ENCODE measurements around the gene GTPBP1. TPM values are rescaled to one million over a fixed set of nuclear protein-coding genes. Genes with fewer than 3 reads are reported as not detected.

The GTPBP1 gene
- total and polyA plus RNA-seq, 2 donors (not counting 1 experiment from before 2014, with no cell fraction given): 77.8 to 174 TPM

- peaks cover 42% of the 10 kb centered on the region for H3K4me1 Mint-ChIP-seq
- H2AFZ ChIP-seq (ENCODE audit: insufficient read depth, low read depth, low read length, poor library complexity, severe bottlenecking): no peak overlapping the region
- no peaks in the 10 kb centered on the region for H3K9me3 Mint-ChIP-seq (ENCODE audit: insufficient read depth)
- intact Hi-C loops (cut with micrococcal nuclease): no loop called here
- peaks cover 77% of the 10 kb centered on the region for H3K79me2 ChIP-seq (ENCODE audit: control insufficient read depth, insufficient read depth, low read length)
- H3K36me3 ChIP-seq (replicated peaks in 1 of 2; ENCODE audit: control extremely low read depth in 1 of 2, control insufficient read depth in 1 of 2, extremely low read depth in 1 of 2, insufficient read depth in 2 of 2, low read length in 1 of 2): peaks cover 0 to 61% of the 10 kb centered on the region in 2 experiments
- no peak overlapping the region for H3K4me3 Mint-ChIP-seq
- H3K9ac ChIP-seq (ENCODE audit: low read length): no peak overlapping the region
- no peak overlapping the region for H3K27ac ChIP-seq (ENCODE audit: low read length in 2 of 2)
- H3K27ac Mint-ChIP-seq: peak overlapping the region; percentile 27
- DNase-seq: no peak
- no peaks in the 10 kb centered on the region for H3K27me3 ChIP-seq (replicated peaks in 1 of 4; ENCODE audit: control extremely low read depth in 1 of 4, control insufficient read depth in 3 of 4, insufficient read depth in 4 of 4, low read length in 3 of 4)
- H3K9me3 ChIP-seq (ENCODE audit: control extremely low read depth in 1 of 3, control insufficient read depth in 2 of 3, insufficient read depth in 1 of 3, low read length in 2 of 3): no peaks in the 10 kb centered on the region
- H3K4me1 ChIP-seq (ENCODE audit: control insufficient read depth in 2 of 2, insufficient read depth in 2 of 2, low read length in 2 of 2): peaks cover 8% of the 10 kb centered on the region in 2 donors
- POLR2A ChIA-PET: no interaction called here
- H3K4me2 ChIP-seq (replicated peaks; ENCODE audit: low read depth, low read length, poor library complexity, severe bottlenecking): no peak overlapping the region
- WGBS (ENCODE audit: insufficient coverage): 94% methylated on average over 9 of the region's 9 CpGs
- H4K20me1 ChIP-seq (ENCODE audit: control insufficient read depth, insufficient read depth, low read length, poor library complexity, severe bottlenecking): peaks cover 72% of the 10 kb centered on the region
- CTCF ChIA-PET: no interaction called here
- H3K27me3 Mint-ChIP-seq: no peaks in the 10 kb centered on the region
- no peak overlapping the region for H3K4me3 ChIP-seq (ENCODE audit: control extremely low read depth in 1 of 5, extremely low read depth in 1 of 5, insufficient read depth in 1 of 5, low read depth in 2 of 5, low read length in 4 of 5)
- TF ChIP-seq CTCF (IDR thresholded peaks at IDR 0.05): no peak
- no peak for TF ChIP-seq EZH2 (IDR thresholded peaks at IDR 0.05; ENCODE audit: borderline replicate concordance, insufficient read depth, low read depth, low read length, poor library complexity, severe bottlenecking)
- no peak for ATAC-seq (ENCODE audit: low read depth)
Observed at GRCh38 chr22:38715176-38715764, 9.5 kb downstream of the GTPBP1 start.

- no peak overlapping the region for H3K27ac Mint-ChIP-seq
- Histone ChIP-seq H3K9ac (ENCODE audit: low read length) (no peak overlapping the region), H3K9me3 (ENCODE audit: control extremely low read depth in 1 of 3, control insufficient read depth in 2 of 3, insufficient read depth in 1 of 3, low read length in 2 of 3) (no peaks in the 10 kb centered on the region), H4K20me1 (ENCODE audit: control insufficient read depth, insufficient read depth, low read length, poor library complexity, severe bottlenecking) (peaks cover 71% of the 10 kb centered on the region), H3K36me3 (replicated peaks in 1 of 2; ENCODE audit: control extremely low read depth in 1 of 2, control insufficient read depth in 1 of 2, extremely low read depth in 1 of 2, insufficient read depth in 2 of 2, low read length in 1 of 2) (peaks cover 0 to 61% of the 10 kb centered on the region in 2 experiments), H3K79me2 (ENCODE audit: control insufficient read depth, insufficient read depth, low read length) (peaks cover 76% of the 10 kb centered on the region), H2AFZ (ENCODE audit: insufficient read depth, low read depth, low read length, poor library complexity, severe bottlenecking) (no peak overlapping the region), H3K4me1 (ENCODE audit: control insufficient read depth in 2 of 2, insufficient read depth in 2 of 2, low read length in 2 of 2) (peaks cover 7% of the 10 kb centered on the region in 2 donors), H3K27me3 (replicated peaks in 1 of 4; ENCODE audit: control extremely low read depth in 1 of 4, control insufficient read depth in 3 of 4, insufficient read depth in 4 of 4, low read length in 3 of 4) (no peaks in the 10 kb centered on the region), H3K4me3 (ENCODE audit: control extremely low read depth in 1 of 5, extremely low read depth in 1 of 5, insufficient read depth in 1 of 5, low read depth in 2 of 5, low read length in 4 of 5) (no peak overlapping the region), H3K27ac (ENCODE audit: low read length in 2 of 2) (no peak overlapping the region), H3K4me2 (replicated peaks; ENCODE audit: low read depth, low read length, poor library complexity, severe bottlenecking) (no peak overlapping the region)
- no peaks in the 10 kb centered on the region for H3K9me3 Mint-ChIP-seq (ENCODE audit: insufficient read depth)
- 96% methylated on average over 15 of the region's 15 CpGs for WGBS (ENCODE audit: insufficient coverage)
- TF ChIP-seq CTCF (IDR thresholded peaks at IDR 0.05) (no peak), EZH2 (IDR thresholded peaks at IDR 0.05; ENCODE audit: borderline replicate concordance, insufficient read depth, low read depth, low read length, poor library complexity, severe bottlenecking) (no peak)
- ATAC-seq (ENCODE audit: low read depth) (no peak), DNase-seq (no peak)
- peaks cover 36% of the 10 kb centered on the region for H3K4me1 Mint-ChIP-seq
- intact Hi-C loops (cut with micrococcal nuclease): no loop called here
- no peak overlapping the region for H3K4me3 Mint-ChIP-seq
- POLR2A ChIA-PET: no interaction called here
- CTCF ChIA-PET: no interaction called here
- H3K27me3 Mint-ChIP-seq: no peaks in the 10 kb centered on the region
Observed at GRCh38 chr22:38715852-38716251, 10.1 kb downstream of the GTPBP1 start.
